IMR-90 (cell line): Measurements from ENCODE around the gene TMPRSS3. TPM values are rescaled to one million over a fixed set of nuclear protein-coding genes. Genes with fewer than 3 reads are reported as not detected.

Source experiments
- ATAC-seq: fragments of 200-7000 bp; cut with Tn5 transposase; 2 replicates; pipeline ENCODE4 v1.9.1; 2020; ENCODE audit warnings: low read depth, mild to moderate bottlenecking, moderate library complexity
- BruUV-seq: library from RNA; stranded (reverse); fragments of 400-500 nt; replicated peaks from 2 replicates; lab custom pipeline; 2021; lab: Mats Ljungman, UMichigan
- CTCF ChIA-PET: fragments of 300-600 bp; formaldehyde crosslinking; extraction: SDS; loops from one replicate; lab custom pipeline; 2021; ENCODE audit warnings: antibody characterized with exemption; lab: Yijun Ruan, JAX
- POLR2A ChIA-PET: fragments of 300-600 bp; sonication (Branson Sonifier 250); formaldehyde crosslinking; loops from one replicate; lab custom pipeline; 2022; ENCODE audit warnings: antibody characterized with exemption; ENCODE audit not compliant: unreplicated experiment; lab: Charles Lee
- DNase-seq: peaks from one replicate; pipeline ENCODE4 v3.0.0; 2013
- H2AFZ ChIP-seq: replicated peaks from 2 replicates; pipeline ENCODE3; 2013; ENCODE audit warnings: low read length, mild to moderate bottlenecking; ENCODE audit not compliant: poor library complexity
- H2AK5ac ChIP-seq: 2 replicates; pipeline ENCODE4 v1.6.1; 2013; ENCODE audit warnings: low read depth, low read length, inconsistent platforms
- H2AK9ac ChIP-seq: replicated peaks from 2 replicates; pipeline ENCODE3; 2013; ENCODE audit warnings: mild to moderate bottlenecking, low read depth, low read length, moderate library complexity; ENCODE audit not compliant: poor library complexity
- H2BK120ac ChIP-seq: 2 replicates; pipeline ENCODE4 v1.6.1; 2013; ENCODE audit warnings: low read depth, low read length, inconsistent platforms
- H2BK15ac ChIP-seq: 3 replicates; pipeline ENCODE4 v1.6.1; 2013; ENCODE audit warnings: low read depth, low read length, inconsistent platforms
- H2BK20ac ChIP-seq: 2 replicates; pipeline ENCODE4 v1.6.1; 2013; ENCODE audit warnings: low read depth, mild to moderate bottlenecking, inconsistent platforms, low read length, moderate library complexity
- H2BK5ac ChIP-seq: 2 replicates; pipeline ENCODE4 v1.6.1; 2013; ENCODE audit warnings: mild to moderate bottlenecking, low read depth, low read length, inconsistent platforms; ENCODE audit not compliant: poor library complexity, severe bottlenecking
- H3K14ac ChIP-seq: replicated peaks from 2 replicates; pipeline ENCODE4 v1.6.1; 2013; ENCODE audit warnings: low read depth, low read length, inconsistent platforms
- H3K18ac ChIP-seq: 2 replicates; pipeline ENCODE4 v1.6.1; 2013; ENCODE audit warnings: low read depth, low read length, control low read depth
- H3K23ac ChIP-seq: 2 replicates; pipeline ENCODE4 v1.6.1; 2013; ENCODE audit warnings: low read depth, low read length, inconsistent platforms
- H3K27ac ChIP-seq: 2 replicates; pipeline ENCODE4 v1.5.1; 2013; ENCODE audit warnings: mild to moderate bottlenecking, control low read depth, low read length; ENCODE audit not compliant: insufficient read depth
- H3K27me3 ChIP-seq: 2 replicates; pipeline ENCODE4 v1.6.1; 2013; ENCODE audit warnings: low read length; ENCODE audit not compliant: control insufficient read depth, insufficient read depth
- H3K36me3 ChIP-seq: 2 replicates; pipeline ENCODE4 v1.6.1; 2013; ENCODE audit warnings: low read length, mixed read lengths; ENCODE audit not compliant: control insufficient read depth, insufficient read depth
- H3K4ac ChIP-seq: 2 replicates; pipeline ENCODE4 v1.6.1; 2013; ENCODE audit warnings: low read depth, low read length, inconsistent platforms
- H3K4me1 ChIP-seq: 2 replicates; pipeline ENCODE4 v1.6.1; 2013; ENCODE audit warnings: low read length, mixed read lengths; ENCODE audit not compliant: control insufficient read depth, insufficient read depth
- H3K4me2 ChIP-seq: 2 replicates; pipeline ENCODE4 v1.6.1; 2013; ENCODE audit warnings: low read depth, mild to moderate bottlenecking, control low read depth, low read length, moderate library complexity
- H3K4me3 ChIP-seq: 2 replicates; pipeline ENCODE4 v1.5.1; 2013; ENCODE audit warnings: low read depth, mild to moderate bottlenecking, control low read depth, low read length, moderate library complexity; ENCODE audit not compliant: insufficient read depth
- H3K56ac ChIP-seq: 2 replicates; pipeline ENCODE4 v1.6.1; 2013; ENCODE audit warnings: low read length, inconsistent platforms; ENCODE audit not compliant: insufficient read depth; ENCODE audit errors: extremely low read depth
- H3K79me1 ChIP-seq, 2 experiments: 2 replicates each; pipeline ENCODE4 v1.6.1; 2013; ENCODE audit warnings: low read length in 2 of 2, inconsistent platforms in 1 of 2, low read depth in 1 of 2
- H3K9ac ChIP-seq: 2 replicates; pipeline ENCODE4 v1.6.1; 2013; ENCODE audit warnings: low read depth, low read length, control low read depth
- H3K9me1 ChIP-seq: 2 replicates; pipeline ENCODE4 v1.6.1; 2013; ENCODE audit warnings: low read length, inconsistent platforms; ENCODE audit not compliant: insufficient read depth
- H3K9me3 ChIP-seq: 2 replicates; pipeline ENCODE4 v1.6.1; 2013; ENCODE audit warnings: low read length; ENCODE audit not compliant: control insufficient read depth, insufficient read depth
- H4K20me1 ChIP-seq: 2 replicates; pipeline ENCODE4 v1.6.1; 2013; ENCODE audit warnings: low read length, inconsistent platforms; ENCODE audit not compliant: insufficient read depth
- H4K5ac ChIP-seq: 2 replicates; pipeline ENCODE4 v1.6.1; 2013; ENCODE audit warnings: mild to moderate bottlenecking, low read depth, low read length, control low read depth
- H4K8ac ChIP-seq, 2 experiments: 2 replicates each; pipeline ENCODE4 v1.6.1; 2013; ENCODE audit warnings: low read depth in 2 of 2, low read length in 2 of 2, control low read depth in 1 of 2, inconsistent platforms in 1 of 2
- H4K91ac ChIP-seq: 2 replicates; pipeline ENCODE4 v1.6.1; 2013; ENCODE audit warnings: low read depth, low read length, inconsistent platforms; ENCODE audit not compliant: insufficient read depth
- BHLHE40 ChIP-seq: fragments of 150-350 bp; IDR thresholded peaks from 2 replicates; pipeline ENCODE4 v1.6.1; 2016; ENCODE audit warnings: mild to moderate bottlenecking, low read depth, low read length
- CTCF ChIP-seq: conservative IDR thresholded peaks from 2 replicates; pipeline ENCODE4 v1.5.1; 2012; ENCODE audit warnings: mild to moderate bottlenecking, low read depth, low read length, improper control_type of control experiment
- MAFK ChIP-seq: IDR thresholded peaks from 2 replicates; pipeline ENCODE4 v1.6.1; 2012; ENCODE audit warnings: low read depth, low read length, improper control_type of control experiment
- MAZ ChIP-seq: IDR thresholded peaks from 2 replicates; pipeline ENCODE4 v1.6.1; 2012; ENCODE audit warnings: low read depth, mild to moderate bottlenecking, low read length, improper control_type of control experiment, moderate library complexity, borderline replicate concordance
- NFE2L2 ChIP-seq: fragments of 150-350 bp; IDR thresholded peaks from 2 replicates; pipeline ENCODE4 v1.6.1; 2016; ENCODE audit warnings: low read depth, mild to moderate bottlenecking, low read length
- POLR2A ChIP-seq: IDR thresholded peaks from 2 replicates; pipeline ENCODE4 v1.6.1; 2012; ENCODE audit warnings: mild to moderate bottlenecking, low read depth, low read length
- RCOR1 ChIP-seq: IDR thresholded peaks from 2 replicates; pipeline ENCODE4 v1.6.1; 2012; ENCODE audit warnings: mild to moderate bottlenecking, low read length, improper control_type of control experiment; ENCODE audit not compliant: insufficient replicate concordance
- SMC3 ChIP-seq: fragments of 150-350 bp; IDR thresholded peaks from 2 replicates; pipeline ENCODE4 v1.6.1; 2016; ENCODE audit warnings: low read depth, mild to moderate bottlenecking, antibody characterized with exemption, low read length, moderate library complexity
- whole genome bisulfite sequencing, 2 experiments: methylation state at CpG; one replicate each; pipeline versions ENCODE4 v1.1.5 to v1.1.7; 2013; ENCODE audit warnings: missing lambda C conversion rate in 2 of 2; ENCODE audit not compliant: insufficient read length in 1 of 2; ENCODE audit errors: extremely low coverage in 2 of 2; 5-methylcytosine and 5-hydroxymethylcytosine counted together
- dilution Hi-C: fragments of 300-500 bp; cut with HindIII; formaldehyde crosslinking; loops from one replicate; pipeline ENCODE4 v1.14.3; 2018; ENCODE audit warnings: low sequenced_read_pairs; ENCODE audit not compliant: unreplicated experiment
- in situ Hi-C: fragments of 300-500 bp; cut with MboI; formaldehyde crosslinking; loops from 3 replicates; pipeline ENCODE4 v1.14.3; 2019; ENCODE audit warnings: low sequenced_read_pairs, inconsistent platforms, mixed read lengths
- intact Hi-C: fragments of 100-400 bp; cut with micrococcal nuclease; formaldehyde crosslinking; loops from 2 replicates; pipeline ENCODE4 v1.10.0; 2022
- polyA plus RNA-seq, 3 experiments: library from polyadenylated mRNA; depleted of rRNA; stranded (reverse); fragments of >200 nt; gene quantifications; 2 replicates each; pipeline ENCODE4 v1.2.3, GENCODE V29; 2012; ENCODE audit warnings: low replicate concordance in 1 of 3
- total RNA-seq: library from RNA; depleted of rRNA; stranded (reverse); fragments of >200 nt; gene quantifications from 2 replicates; pipeline ENCODE4 v1.2.3, GENCODE V29; 2012

Gene TMPRSS3
- total and polyA plus RNA-seq, 2 of the 4 experiments (the other 2 are of a cell fraction) = not detected

GRCh38 chr21:42444745-42445059 is 48.9 kb upstream of the TMPRSS3 start:
- no TSS peak for BruUV-seq
- CTCF ChIA-PET = no interaction called here
- H3K4me2 ChIP-seq = no peak overlapping the region
- no peaks in the 10 kb centered on the region for H3K36me3 ChIP-seq
- H3K9ac ChIP-seq = no peak overlapping the region
- ATAC-seq = no peak
- H3K23ac ChIP-seq = no peak overlapping the region
- H3K56ac ChIP-seq = no peak overlapping the region
- no peaks in the 10 kb centered on the region for H3K79me1 ChIP-seq
- TF ChIP-seq CTCF = no peak
- TF ChIP-seq NFE2L2 = no peak
- TF ChIP-seq SMC3 = no peak
- TF ChIP-seq BHLHE40 = no peak
- TF ChIP-seq POLR2A = no peak
- TF ChIP-seq MAZ = no peak
- TF ChIP-seq RCOR1 = no peak
- no peak for TF ChIP-seq MAFK
- intact Hi-C loops (no loop called here), dilution Hi-C loops (no loop called here), in situ Hi-C loops (no loop called here)
- H2BK120ac ChIP-seq = no peak overlapping the region
- H4K8ac ChIP-seq = no peak overlapping the region
- H2BK5ac ChIP-seq = no peak overlapping the region
- no peak overlapping the region for H3K4me3 ChIP-seq
- H3K14ac ChIP-seq = no peak overlapping the region
- no peak overlapping the region for H2BK20ac ChIP-seq
- H2AFZ ChIP-seq = no peak overlapping the region
- 60% methylated on average over 1 of the region's 10 CpGs; no CpG with 5 or more reads in 1 of the 2 experiments for WGBS, 2 experiments
- no peaks in the 10 kb centered on the region for H3K27me3 ChIP-seq
- H4K91ac ChIP-seq = no peak overlapping the region
- H3K27ac ChIP-seq = no peak overlapping the region
- no peaks in the 10 kb centered on the region for H3K9me3 ChIP-seq
- no peak overlapping the region for H3K18ac ChIP-seq
- no peak overlapping the region for H2BK15ac ChIP-seq
- no peak overlapping the region for H4K5ac ChIP-seq
- H2AK5ac ChIP-seq = no peak overlapping the region
- H4K20me1 ChIP-seq = no peaks in the 10 kb centered on the region
- no peak overlapping the region for H3K4ac ChIP-seq
- no peaks in the 10 kb centered on the region for H3K4me1 ChIP-seq
- no peak overlapping the region for H2AK9ac ChIP-seq
- no peak for DNase-seq
- H3K9me1 ChIP-seq = no peaks in the 10 kb centered on the region
- POLR2A ChIA-PET = no interaction called here
